GM21390 (cell line): ENCODE measurements around the gene METTL21C.

Source experiments
- ATAC-seq: cut with Tn5 transposase; IDR thresholded peaks from one replicate; pipeline ENCODE4 v1.9.1; 2021; ENCODE audit not compliant: unreplicated experiment

The METTL21C gene

DNA sequence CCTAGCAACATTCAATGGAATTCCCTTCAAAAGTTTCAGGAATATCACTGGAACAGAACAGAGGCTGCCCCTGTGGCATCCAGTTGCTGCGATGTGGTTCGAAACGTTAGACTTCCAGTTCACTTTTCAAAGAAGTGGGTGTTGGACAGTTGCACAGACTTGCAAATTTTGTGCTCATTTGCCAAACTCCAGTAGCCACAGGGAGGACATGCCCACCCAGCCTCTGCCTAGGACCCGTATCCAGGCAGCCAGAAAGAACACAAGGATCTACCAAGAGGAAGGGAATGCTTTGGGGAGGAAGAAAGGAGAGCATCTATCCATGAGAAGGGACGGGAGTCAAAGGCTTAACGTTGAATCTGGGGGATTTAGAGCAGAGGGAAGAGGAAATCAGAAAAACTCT lies at the start of gene METTL21C:
Gene METTL21C, minus strand, starts transcription at position 108 of the 400 bp plus-strand sequence. CDS start 546 bp downstream, outside the sequence.
- no peak for ATAC-seq

DNA sequence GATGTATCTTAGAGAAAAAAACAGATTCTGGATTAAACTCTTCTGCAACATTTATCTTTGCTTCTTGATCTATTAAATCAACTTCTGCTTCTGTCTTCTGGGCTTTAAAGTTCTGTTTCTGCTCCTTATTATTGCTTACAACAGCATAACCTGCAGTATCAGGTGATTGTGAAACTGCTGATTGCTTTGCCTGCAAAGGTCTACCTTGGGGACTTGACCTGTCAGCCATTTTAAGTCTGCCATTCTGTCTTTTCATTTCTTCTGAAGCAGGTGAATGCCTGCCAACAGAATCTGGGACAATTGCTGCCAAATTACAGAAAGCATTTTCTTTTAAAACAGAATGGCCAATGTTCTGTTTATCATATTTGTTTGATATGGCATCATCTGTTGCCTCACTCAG lies 47.7 kb upstream of the METTL21C start:
- no peak for ATAC-seq

DNA sequence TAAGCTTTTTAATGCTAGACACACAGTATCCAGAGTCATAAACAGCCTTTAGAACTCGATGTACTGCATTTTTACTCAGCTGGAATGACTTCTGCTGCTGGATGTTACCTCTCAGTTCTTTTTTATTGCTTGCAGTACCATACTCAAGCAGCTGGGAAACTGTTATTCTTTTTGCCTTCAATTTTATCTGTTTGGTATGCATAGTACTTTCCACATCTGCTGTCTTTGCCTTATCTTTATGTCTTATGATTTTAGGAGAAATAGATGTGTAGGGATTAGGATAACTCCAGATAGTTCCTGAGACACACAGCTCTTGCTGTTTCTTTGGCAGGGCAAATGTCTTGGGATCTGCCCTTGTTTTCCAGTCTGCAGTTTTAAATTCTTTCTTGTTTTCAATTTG lies 47.3 kb upstream of the METTL21C start:
- no peak for ATAC-seq

DNA sequence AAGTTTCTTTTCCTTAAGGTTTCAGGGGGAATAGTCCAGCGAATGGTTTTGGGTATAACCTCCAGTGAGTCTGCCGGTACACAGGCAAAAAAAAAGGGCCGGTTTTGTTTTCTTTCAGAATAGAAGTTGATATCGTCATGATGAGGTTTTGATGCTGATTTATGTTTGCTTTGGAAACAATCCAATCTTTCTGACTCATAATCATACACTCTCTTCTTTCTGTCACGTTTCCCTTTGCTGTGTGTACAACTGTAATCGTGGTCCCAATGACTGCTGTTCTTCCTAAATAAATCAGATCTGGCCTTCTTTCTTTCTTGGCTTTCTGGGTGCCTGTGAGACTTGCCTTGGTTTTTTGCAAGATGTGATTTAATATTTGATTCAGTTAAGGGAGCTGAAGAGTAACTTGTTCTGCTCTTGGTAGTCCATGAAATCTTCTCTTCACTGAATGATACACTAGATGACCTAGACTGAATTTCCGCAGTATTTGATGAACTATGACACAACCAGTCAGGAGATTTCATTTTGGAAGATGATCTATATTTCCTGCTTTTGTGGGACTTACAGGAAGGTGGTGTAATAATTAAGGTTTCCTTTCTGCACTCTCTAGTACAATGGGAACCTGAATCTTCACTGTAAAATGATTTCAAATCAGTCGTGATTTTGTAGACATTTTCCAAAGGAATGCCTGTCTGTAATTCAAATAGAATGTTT lies 34.9 kb upstream of the METTL21C start:
- ATAC-seq: no peak

DNA sequence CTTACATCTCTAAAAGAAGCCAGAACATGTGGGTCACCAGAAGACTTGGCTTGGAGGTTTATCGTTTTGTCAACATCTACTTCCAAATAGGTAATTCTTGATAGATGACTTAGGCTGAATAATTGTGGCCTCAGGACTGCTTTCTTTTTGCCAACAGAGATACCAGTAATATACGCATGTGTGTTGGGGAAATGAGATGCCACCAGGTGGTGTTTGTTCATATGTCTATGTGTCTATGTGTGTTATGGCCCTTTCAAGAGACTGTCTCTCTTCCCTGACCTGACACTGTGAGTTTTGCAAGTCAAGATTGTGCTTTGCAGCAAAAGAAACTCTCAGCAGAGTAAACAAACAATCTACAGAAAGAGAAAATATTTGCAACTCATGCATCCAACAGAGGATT lies 31.6 kb upstream of the METTL21C start:
- ATAC-seq: no peak

DNA sequence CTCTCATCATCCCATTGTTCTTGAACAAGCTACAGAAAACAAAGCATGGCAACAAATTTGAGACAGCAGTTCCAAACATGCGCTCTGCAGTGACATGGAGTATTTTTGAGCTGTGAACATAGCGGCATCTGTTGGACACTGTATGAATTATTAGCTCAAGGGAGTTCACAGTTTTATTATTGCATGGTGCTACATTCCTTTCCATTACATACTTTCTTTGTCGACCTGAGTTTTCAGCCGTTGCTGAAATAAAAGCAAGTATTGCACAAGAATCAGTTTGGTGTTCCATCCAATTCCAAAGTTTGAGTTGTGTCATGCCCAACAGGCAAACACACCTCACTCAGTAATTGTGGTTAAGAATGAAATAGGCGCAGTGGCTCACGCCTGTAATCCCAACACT lies 30.1 kb upstream of the METTL21C start:
- ATAC-seq: no peak

DNA sequence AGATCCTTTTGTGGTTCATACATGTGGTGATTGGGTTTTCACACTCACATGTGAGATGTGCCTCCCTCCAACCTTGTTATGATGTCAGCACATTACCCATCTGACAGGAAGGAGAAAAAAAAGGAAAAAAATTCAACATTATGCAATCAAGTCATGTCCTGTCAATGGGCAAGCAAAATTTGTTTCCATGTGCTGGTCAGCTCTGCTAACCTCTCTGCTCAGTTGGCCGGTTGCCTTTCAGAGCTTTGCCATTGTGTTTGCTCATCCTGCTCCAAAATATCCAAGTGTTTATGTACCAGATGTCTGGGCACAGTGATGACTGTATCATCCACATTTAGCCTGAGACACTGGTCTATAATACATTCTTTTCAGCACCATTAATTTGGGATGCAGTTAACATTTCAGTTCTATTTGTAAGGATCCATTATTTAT lies 27.0 kb upstream of the METTL21C start:
- no peak for ATAC-seq

DNA sequence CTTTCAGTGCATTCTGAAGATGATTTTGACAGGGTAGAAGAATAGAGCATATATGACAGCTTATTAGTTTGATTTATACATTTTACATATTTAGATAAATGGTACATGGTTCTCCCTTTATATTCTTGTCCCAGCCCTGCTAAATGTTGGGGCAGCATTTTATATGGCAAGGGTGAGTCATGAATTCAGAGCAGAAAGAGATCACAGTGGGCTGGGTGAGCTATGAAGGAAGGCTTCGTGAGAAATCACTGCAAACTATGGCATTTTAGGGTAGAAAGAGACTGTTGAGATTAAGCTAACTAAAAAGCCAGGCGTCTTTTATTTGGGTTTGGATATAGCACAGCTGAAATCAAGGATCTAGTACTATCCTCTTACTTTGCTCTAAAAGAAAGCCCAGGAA lies 23.9 kb upstream of the METTL21C start:
- ATAC-seq: no peak

DNA sequence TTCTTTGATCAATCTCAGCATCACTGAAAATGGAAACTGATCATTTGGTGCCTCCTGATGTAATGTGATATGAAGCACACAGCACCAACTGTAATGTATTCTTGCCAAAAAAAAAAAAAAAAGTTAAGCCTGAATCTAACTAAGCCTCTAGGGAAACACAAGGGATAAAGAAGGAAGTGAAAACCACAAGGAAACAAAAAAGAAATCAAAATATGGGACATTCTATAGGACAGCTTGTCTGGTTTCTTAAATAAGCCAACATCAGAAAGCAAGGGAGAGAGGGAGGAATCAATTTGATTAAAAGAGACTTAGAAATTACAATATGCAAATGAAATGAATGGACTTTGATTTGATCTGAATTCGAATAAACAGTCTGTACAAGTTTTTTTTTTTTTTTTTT lies 20.6 kb upstream of the METTL21C start:
- no peak for ATAC-seq

DNA sequence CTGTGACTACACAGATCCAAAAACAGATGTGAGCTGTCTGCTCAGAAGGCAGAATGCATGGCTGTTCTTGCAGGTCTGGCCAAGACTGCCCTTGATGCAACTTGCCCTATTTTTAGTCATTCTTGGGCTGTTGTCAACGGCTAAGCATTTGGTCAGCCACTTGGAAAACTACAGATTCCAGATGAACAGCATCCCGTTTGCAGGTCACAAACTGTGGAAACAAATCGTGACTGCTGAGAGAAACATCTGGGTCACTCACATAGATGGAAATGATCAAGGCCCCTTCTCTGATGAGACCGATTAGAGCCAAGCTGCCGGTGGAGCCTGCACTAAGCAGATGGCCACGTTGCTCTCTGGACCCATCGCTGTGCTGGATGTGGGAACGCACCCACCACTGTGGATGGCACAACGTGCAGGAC lies 15.4 kb upstream of the METTL21C start:
- ATAC-seq: no peak

DNA sequence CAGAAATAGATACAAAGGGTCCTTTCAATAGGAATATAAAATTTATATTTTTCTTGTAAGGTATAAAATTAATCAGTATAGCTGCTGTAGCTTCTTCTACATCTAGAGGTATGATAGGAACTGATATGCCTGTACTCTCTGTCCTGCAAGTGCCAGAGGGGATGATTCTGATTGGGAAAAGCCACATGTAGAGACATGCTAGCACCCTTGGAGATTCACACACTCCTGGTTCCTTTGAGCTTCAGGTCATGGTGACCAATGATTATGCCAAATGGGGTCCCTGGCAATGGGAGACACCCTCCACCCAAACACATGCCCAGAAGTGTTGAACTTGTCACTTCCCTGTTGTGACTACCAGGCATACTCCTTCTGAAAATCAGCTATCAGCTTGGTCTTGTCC lies 14.7 kb upstream of the METTL21C start:
- no peak for ATAC-seq

DNA sequence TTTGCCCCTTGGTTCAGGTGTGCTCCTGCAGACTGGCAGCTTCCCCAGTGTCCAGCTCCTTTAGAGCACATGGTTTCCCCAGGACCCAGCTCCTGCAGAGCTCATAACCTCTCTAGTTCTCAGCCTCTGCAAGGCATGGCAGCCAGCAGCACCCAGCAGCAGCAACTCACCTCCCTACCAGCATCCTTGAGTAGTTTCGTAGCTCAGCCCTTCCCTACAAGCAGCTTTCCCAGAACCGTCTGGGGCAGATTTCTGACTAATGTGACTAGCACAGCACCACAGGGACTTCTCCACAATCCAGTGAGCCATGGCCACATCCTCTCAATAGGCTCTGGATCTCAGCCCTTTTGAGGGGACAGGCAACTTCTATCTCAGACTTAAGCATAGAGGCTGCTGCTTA lies 14.1 kb upstream of the METTL21C start:
- ATAC-seq: no peak

DNA sequence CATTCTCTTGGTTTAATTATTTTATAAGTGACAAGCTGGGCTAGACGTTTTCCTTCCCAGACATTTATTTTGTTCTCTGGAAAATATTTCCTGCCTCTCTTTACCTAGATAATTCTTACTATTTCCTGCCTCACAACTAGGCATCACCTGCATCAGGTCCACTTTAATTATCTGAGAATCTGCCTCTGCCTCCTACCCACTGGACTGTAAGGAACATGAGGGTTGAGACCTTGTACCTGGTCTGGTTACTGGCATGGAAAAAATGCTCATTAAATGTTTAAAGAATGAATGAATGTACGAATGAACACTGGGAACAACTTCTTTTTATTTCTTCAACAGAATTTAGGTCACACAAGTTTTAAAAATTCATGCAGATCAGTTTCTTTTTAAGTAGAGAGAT lies 13.4 kb upstream of the METTL21C start:
- no peak for ATAC-seq

DNA sequence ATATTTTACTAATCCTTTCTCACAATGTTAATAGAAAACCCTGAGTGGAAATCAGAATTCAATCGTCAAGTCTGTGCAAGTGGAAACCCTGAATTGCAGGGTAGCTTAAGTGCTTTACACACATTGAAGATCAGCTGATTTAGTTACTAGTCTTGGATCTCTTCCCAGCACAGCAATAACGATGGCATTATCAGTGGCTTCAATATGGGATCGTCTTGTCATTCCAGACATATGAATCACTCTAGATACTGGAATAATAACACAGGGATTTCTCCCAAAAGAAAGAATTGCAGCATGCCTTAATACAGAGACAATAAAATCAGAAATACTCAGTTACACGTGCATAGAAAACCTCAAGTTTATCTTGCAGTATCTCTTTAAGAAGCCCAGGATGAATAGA lies 12.6 kb upstream of the METTL21C start:
- ATAC-seq: no peak

DNA sequence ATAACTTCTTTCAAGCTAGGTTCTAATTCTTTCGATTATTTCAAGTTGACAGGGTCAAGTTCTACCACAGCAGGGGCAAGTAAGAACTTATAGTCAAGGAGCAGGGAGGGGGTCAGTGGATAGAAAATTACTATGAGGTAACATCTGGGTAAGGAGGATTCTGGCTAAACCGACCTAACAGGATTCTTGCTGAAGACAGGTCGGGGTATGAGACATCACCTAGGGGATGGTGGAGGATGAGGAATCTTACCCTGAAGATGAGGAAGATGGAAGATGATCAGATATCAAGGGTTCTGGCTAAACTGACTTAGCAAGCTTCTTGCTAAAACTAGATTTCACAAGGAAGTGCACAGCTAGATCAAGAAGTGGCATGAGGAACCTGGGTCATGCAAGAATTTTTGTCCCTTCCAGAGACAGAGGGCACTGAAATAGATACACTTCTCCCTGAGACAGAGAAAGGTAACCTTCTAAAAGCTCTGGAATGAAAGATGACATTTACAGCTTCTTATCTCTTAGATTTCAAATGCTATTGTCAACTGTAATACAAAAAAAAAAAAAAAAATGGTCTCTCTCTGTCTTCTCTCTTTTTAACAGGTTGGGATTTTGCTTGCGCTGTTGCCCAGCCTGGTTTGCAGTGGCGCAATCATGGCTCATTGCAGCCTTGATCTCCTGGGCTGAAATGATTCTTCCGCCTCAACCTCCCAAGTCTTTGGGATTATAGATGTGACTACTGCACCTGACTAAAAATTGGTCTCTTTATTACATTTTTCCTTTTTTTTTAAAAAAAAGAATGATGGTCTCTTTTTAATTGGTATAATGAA lies 9.6 kb upstream of the METTL21C start:
- ATAC-seq: no peak

DNA sequence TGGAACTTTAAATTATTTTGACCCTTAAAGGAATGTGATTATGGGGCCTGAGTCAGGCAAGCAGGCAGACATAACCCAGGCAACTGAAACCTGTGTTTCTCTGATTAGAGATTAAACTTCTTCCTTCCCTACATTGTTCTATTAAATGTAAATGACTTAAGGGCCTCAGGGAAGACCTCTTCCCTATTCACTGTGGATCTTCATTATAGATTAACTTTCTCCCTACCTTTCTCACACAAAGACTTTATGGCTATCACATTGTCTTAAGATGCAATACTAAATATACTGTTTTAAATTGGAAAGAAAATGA lies 8.8 kb upstream of the METTL21C start:
- no peak for ATAC-seq

DNA sequence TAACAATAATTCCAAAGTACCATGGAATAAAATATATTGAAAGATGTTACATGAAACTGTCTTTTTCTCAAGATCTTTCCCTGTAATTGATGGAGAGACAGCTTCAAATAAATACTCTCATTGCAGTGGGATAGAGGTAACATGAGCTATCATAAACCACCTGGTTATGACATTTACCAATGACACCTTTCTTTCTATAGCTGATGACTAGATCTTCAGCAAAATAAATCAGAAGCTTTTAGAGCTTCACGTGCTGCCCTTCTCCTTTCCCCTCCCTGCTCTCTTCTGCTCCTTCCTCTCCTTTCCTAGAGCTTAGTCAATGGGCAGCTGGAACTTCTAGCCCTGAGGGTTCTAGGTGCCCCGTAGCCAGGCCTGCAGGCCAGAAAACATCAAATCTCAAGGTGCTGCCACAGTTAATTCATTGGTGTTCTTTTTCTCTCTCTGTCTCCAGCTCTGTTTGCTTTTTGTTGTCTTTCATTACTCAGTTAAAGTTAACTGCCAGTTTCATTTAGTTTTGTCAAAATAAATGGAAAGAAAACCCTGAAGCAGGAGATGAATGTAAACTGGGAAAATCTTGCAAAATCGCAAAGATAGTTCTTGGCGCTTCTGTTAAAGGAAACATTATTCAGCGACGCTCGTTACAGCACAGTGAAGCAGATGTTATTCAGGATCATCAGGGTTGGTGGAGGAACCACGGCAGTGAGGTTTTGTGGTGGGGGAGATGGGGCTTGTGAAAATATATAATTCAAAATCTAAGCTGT lies 8.3 kb upstream of the METTL21C start:
- no peak for ATAC-seq

DNA sequence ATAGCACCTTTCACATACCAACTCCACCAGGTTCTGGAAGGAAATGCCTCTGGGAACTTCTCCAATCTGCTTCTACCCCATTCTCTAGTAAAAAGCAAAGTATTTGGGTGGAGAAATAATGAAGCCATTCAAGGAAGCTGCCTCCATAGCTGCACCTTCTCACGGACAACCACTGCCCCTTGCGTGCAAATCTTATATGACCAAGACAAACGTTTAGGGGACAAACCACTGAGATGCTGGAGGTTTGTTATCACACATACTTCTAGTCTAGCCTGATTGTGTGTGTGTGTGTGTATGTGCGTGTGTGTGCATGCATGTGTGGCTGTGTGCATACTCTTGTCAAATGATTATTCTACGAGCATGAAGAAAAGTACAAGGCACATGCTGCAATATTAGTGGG lies 6.5 kb upstream of the METTL21C start:
- no peak for ATAC-seq

DNA sequence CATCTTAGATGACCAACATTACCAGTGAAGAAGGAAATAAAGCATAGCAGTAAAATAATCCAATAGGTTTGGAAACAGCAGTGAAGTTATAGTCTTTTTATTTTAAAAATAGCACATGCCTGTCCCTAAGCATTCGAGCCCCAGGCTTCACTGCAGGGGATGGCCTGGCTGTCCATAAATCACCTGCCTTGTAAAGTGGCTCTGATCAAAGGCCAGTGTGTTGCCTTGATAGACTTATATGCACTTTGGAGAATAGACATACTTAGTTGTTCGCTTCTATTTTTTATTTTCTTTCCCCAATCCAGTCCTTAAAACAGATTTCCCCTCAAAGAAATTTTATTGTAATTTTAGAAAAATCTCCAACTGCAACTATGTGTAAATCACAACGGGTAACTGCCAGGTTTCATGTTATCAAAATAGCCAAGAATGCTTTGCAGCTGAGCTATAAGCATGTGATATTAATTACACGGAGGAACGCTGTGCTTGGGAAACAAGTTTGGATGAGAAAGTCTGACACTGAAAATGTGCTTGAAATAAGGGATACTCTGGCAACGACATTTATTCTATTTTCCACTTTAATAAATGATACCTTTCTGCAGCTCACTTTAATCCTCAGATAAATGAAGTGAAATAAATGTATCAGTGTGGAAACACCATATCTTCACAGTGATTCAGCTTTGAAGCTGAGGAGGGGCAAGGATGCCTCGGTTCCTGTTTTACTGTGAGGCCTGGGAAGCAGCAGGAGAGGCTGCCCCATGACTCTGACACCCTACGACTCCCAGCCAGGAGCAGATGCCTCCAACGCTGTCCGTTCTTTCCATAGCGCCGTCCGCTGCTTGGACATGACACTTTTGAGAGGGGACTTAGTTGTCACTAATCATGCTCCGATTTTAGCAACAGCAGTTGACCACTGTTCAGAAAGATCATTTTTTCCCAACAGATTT lies 5.5 kb upstream of the METTL21C start:
- no peak for ATAC-seq

DNA sequence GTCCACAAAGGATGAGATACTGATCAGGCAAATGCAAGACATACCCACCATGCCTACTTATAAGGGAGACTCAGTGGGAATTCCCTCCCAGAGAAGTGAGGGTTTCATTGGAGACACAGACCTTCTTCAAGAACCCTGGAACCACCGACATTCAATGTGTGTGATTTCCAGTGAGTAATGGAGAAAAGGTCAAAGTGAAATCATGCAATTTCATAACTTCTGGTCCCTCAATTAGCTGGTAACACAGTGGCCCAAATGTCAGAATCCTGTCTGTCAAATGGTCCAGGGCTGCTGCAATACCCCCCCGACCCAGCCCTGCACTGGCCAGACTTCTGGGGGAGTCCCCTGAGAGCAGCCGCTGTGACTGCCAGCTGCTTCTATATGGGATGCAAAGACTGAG lies 4.7 kb upstream of the METTL21C start:
- ATAC-seq: no peak

DNA sequence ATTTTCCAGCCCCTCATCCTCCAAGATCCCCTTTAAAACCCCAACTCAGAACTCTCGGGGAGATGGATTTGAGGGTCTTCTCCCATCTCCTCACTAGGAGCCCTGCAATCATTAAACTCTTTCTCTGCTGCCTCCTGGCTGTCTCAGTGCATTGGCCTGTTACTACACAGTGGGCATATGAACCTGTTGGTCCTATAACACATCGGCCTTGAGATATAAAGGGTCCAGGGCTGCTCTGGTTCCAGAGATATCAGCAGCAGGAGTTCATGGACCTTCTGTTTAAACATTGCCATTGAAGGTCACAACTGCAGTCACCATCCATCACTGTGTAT lies 3.8 kb upstream of the METTL21C start:
- ATAC-seq: no peak
